ENCODE measurements around the gene ASPM.
"Not testable (repeated sequence)": the region's sequence is repeated elsewhere in the genome, so short reads cannot be mapped to it uniquely, and the experiment has no call there.

The ASPM gene

DNA sequence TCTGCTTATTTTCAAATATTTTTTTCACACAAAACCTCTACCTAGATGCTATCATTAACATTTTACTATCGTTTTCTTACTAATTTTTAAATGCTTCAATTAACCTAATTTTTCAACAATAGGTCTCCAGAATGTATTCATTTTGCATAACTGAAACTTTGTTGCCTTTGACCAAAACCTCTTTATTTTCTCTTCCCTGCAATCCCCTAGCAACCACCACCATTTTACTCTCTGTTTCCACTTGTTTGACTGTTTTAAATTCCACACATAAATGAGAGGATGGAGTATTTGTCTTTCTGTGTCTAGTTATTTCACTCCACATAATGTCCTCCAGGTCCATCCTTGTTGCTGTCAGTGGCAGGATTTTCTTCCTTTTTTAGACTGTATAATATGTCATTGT is 69.9 kb downstream of the ASPM start:
- DNase-seq (ENCODE audit: low spot score) = no peak

DNA sequence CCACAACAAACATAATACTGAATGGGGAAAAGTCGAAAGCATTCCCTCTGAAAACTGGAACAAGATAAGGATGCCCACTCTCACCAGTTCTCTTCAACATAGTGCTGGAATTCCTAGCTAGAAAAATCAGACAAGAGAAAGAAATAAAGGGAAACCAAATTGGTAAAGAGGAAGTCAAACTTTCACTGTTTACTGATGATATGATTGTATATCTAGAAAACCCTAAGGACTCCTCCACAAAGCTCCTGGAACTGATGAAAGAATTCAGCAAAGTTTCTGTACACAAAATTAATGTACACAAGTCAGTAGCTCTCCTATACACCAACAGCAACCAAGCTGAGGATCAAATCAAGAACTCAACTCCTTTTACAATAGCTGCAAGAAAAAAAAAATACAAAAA is 72.5 kb downstream of the ASPM start:
- no peak for DNase-seq (ENCODE audit: low spot score)

DNA sequence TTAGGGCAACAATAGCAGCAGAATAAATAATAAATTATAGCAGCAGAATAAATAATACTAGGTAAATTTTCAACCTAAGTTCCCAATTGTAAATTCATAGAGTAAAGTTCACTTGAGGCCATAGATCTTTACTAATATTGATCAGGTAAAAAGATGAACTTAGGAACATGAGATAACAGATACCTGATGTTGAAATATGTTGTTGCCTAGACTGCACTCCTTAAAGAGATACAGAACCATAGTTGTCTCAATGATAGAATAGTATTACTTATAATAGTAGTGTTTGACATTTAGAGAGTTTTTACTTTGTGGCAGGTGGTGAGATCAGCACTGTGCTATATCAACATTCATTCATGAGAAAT is 79.0 kb downstream of the ASPM start:
- DNase-seq (ENCODE audit: low spot score) = no peak

DNA sequence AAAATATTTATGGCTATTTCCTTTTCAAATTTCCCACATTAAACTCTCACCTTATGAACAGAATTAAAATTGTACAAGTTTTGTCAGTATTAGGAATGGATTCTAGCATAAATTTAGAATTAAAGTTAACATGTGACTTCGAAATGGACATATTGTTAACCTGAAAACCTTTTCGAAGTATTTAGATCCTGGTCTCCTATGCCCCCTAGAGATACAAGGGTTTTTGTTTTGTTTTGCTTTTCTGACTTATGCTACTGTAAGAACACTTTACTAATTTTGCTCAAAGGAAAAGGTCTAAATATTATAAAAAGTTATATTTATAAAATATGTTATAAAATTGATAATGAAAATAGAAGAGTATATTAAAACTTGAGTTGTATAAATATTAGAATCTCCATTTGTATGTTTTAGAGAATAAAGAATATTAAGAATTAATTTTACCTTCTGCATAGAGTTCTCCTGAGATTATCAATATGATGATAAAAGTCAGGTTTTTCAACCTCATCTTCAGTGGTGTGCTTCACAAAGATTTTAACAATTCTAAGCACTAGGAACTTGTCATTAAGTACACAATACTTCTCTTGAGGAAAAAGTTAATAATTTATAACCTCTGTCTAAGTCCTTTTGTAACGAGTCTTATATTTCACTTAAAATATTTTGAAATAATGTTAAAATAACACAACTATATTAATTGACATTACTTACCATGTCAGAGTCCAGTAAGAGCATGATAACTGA is 79.6 kb downstream of the ASPM start, which contains the start of gene F13B:
TSS of gene F13B (minus strand) at position 542 of the 738 bp plus-strand sequence. CDS start at position 505, 37 bp downstream.
- no peak for DNase-seq (ENCODE audit: low spot score)

DNA sequence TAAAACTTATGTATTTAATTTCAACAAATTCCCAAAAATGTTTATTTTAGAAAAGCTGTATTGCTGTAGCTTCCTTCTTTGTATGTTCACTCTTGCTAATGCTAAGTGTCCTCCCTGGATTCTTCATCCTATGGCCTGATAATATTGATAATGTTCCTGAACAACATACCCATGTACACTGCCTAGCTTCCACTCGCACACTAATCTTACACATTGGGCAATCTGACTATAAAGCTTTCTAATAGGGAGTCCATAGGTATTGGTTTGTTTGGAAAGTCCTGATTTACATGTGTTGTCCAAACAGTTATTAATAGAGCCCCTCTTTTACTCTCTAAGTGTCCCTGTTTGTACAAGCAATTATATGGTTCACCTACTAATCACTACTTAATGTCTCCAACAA is 80.2 kb downstream of the ASPM start:
- no peak for DNase-seq (ENCODE audit: low spot score)

DNA sequence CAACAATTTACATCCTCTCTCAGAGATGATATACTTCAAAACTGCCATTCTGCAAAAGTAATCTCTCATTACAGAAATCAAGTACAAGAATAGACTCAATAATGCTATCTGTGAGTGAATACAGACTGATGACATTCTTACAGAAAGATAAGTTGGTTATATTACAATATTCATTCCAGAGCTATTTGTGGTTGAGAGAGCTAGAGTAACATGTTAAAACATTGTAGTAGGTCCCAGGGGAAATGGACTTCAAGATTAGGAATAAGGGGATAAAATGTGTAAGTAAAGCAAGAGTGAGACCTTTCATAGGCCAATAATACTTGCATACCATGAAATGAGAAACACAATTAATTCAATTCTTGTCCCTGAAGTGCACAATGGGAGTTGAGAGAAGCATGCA is 80.9 kb downstream of the ASPM start:
- no peak for DNase-seq (ENCODE audit: low spot score)

DNA sequence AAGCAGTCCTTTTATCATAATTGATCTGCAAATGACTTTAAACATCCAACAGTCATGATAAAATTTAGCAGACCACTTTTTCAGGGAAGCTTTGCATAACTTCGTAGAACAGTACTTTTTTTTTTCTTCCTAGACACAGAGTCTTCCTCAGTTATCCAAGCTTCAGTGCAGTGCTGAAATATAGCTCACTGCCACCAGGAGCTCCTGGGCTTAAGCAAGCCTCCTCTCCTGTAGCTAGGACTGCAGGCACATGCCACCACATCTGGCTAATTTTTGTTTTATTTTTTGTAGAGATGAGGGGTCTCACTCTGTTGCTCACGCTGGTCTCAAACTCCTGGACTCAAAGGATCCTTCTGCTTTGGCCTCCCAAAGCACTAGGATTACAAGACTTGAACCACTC is 83.3 kb downstream of the ASPM start:
- DNase-seq (ENCODE audit: low spot score) = no peak

DNA sequence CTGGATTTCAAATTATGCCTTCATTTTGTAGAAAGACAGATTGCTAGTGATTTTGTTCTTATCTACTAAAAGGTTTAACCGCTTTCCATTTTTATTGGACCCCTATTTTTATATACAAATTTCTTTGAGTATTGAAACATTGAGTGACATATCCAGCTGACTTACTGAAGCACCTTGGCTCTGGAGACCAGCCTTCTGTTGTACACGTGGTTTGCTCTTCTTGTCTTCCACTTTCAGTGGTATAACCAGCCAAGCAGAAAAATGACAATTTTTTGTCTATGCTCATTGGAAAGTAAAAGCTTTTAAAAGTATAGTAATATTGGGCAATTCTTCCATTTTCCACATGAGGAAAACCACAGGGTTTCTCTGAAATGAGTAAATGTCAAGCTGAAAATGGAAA is 83.8 kb downstream of the ASPM start:
- DNase-seq (ENCODE audit: low spot score) = no peak

DNA sequence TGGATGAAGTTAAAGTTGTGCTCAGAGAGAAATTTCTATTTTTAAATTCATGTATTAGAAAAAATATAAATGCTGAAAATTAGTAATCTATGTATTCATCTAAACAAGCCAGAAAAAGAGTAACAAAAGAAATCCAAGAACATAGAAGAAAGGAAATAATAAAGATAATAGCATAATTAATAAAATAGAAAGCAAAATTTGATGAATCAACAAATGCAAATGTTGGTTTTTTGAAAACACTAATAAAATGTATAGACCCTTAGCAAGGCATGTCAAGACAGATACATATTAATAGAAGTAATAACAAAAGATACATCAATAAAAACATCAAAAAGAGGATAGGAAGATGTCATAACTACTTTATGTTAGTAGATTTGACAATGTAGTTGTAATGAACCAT is 97.4 kb downstream of the ASPM start:
- DNase-seq (ENCODE audit: low spot score) = no peak

DNA sequence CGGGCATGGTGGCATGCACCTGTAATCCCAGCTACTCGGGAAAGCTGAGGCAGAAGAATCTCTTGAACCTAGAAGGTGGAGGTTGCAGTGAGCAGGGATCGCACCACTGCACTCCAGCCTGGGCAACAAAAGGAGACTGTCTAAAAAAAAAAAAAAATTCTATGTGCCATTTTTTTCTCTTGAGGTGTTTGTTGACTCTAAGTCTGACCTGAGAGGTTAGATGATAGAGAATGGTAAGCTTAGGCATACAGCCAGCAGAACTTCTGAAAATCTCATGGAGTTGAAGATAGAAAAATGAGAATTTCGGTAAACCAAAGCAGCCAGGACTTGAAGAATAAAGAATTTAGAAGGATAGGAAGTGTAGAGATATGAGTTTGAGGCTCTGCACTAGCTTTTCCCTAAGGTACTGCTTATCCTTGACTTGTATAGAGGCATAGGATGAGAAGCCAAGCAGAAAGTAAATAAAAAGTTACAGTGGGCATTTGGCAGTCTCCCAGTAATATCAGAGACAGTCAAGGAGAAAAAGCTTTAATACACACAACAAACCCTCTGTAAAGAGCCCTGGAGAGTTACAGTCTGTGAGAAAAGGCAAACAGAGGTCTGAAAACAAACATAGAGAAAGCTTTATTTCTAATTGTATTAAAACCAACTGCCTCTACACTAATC is 103.7 kb downstream of the ASPM start:
- peak; percentile 8 for DNase-seq (ENCODE audit: low spot score)

DNA sequence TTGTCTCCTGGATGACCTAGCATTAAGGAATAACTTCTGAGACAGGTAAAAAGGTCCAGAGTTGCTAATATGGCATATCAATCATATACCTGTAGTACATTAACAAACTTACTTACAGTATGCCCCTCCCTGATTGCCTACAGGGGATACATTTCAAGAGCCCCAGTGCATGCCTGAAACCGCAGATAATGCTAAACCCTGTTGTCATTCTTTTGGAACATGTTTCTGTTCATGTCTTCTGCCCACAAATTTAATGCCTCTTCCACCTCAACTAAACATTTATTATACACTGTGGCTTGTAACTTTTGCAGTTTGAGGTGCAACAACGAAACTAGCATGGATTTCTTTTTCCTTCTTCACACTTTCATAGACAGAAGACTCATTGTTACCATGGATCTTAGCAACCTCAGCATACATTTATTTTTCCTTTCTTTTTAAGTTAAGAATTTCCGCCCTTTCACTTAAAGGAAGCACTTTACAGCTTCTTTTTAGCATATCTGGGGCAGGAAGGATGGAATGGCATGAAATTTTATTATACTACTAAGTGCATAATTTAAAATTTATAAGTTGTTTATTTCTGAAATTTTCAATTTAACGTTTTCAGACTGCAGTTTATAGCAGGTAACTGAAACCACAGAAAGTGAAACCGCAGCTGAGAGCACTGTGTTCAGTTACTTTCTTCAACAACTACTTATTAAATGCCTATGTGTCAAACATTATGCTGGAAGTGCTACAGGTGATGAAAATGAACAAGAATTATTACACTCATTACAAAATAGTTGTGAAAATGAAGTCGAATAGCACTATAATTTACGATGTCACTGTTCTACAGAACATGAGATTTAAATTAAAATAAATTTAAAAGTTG is 104.7 kb downstream of the ASPM start:
- no peak for DNase-seq (ENCODE audit: low spot score)

DNA sequence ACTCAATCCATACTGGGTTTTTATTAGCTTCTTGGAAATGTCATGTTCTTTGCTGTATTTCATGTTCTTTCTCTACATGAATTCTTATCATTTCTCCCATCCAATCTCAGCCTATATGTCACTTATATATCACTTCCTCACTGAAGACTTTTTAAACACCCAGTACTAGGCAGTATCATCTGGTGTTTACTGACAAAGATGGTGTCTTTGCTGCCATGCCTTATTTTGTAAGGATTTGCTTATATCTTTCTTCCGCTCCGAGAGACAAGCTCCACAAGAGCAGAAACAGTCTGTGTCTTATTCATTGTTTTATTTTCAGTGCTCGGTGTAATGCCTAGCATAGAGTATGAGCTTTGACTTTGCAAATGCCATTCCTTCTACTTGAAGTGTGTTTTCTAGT is 109.6 kb downstream of the ASPM start:
- DNase-seq (ENCODE audit: low spot score) = no peak

DNA sequence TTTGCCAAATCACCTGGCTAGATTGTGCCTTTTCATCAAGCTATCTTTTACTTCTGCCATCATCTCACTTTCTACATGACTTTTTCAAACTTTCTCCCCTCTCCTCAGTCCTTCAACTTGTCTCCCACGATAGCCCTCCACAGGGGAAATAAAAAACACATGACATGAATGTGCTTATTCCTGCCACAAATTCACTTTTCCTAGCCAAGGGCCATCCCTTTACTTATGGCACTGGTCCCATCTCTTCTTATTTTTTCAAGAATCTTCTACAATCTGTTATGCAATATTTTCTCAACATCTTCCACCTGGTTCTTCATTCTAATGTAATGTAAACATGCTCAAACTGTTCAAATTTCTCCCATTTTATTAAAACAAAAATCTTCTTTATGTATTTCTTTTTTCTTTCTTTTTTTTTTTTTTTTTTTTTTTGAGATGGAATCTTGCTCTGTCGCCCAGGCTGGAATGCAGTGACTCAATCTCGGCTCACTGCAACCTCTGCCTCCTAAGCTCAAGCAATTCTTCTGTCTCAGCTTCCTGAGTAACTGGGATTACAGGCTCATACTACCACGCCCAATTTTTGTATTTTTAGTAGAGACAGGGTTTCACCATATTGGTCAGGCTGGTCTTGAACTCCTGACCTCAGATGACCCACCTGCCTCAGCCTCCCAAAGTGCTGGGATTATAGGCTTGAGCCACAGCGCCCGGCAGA is 111.7 kb downstream of the ASPM start:
- DNase-seq (ENCODE audit: low spot score) = not testable (repeated sequence)
